Hematopoietic multipotent progenitor cell treated with erythropoietin and hydrocortisone succinate and interleukin-3 and kit ligand, for 17 days (in vitro differentiated cells): Measurements from ENCODE around the gene THUMPD3.

Experiments
- DNase-seq: peaks from one replicate; pipeline ENCODE4 v3.0.0-alpha.2; 2015; ENCODE audit warnings: low spot score

The THUMPD3 gene

GRCh38 chr3:9420850-9421549 lies 58.1 kb downstream of the THUMPD3 start:
- no peak for DNase-seq

- peak; percentile 68 for DNase-seq
Observed at GRCh38 chr3:9422712-9423424, 60.0 kb downstream of the THUMPD3 start.

GRCh38 chr3:9428411-9428810 lies 65.6 kb downstream of the THUMPD3 start:
- no peak for DNase-seq

DNA sequence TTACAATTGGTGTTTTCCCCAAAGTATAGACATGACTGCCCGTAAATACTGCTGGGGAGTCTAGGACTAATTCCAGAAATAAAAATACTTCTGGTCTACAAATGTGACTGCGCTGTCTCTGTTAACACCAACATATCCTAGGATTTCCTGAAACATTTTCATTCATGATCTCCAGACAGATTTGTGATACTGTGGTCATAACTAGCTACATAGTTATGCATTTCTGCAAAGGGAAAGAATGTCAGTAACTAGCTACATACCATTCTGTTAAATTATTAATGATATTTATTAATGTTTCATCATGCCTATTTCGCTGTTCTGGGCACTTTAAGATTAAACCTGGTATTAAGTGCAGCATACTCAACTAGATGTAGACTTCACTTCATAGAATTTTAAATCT lies 67.9 kb downstream of the THUMPD3 start:
- DNase-seq: no peak

GRCh38 chr3:9433627-9434521 lies 71.0 kb downstream of the THUMPD3 start:
- no peak for DNase-seq

DNA sequence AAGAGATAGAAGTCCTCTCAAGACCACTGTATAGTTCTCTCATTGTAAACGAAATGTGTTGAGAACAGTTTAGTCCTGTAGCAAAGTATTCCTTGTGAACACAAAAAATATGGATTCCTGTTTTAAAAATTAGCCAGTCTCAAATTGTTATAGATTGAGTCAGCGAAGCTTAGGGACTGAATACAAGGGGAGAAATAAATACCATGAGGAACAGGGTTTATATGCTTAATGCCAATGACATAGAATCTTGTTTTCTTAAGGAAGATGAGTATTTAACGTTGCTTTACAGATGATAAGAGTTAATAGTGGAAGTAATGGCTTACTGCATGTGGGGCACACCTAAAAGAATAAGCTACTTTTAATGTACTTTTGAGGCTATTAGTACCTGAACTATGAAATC lies 72.5 kb downstream of the THUMPD3 start:
- DNase-seq: no peak
